ENCODE data around the gene COG3.

The COG3 gene

GRCh38 chr13:45554604-45555109 is 89.9 kb downstream of the COG3 start:
- DNase-seq = no peak

GRCh38 chr13:45564133-45564776 is 99.5 kb downstream of the COG3 start:
- peak; percentile 76 for DNase-seq

DNA sequence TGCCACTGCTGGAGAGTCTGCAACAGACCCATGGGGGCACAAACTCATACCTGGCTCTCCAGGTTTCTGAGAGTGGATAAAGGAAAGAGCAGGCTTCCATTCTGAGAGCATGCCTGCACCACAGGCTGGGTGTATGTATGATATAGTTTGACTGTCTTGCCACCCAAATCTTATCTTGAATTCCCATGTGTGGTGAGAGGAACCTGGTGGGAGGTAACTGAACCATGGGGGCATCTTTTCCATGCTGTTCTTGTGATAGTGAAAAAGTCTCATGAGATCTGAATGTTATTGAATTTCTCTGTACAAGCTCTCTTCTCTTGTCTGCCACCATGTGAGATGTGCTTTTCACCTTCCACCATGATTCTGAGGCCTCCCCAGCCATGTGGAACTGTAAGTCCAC is 100.6 kb downstream of the COG3 start:
- DNase-seq = no peak

DNA sequence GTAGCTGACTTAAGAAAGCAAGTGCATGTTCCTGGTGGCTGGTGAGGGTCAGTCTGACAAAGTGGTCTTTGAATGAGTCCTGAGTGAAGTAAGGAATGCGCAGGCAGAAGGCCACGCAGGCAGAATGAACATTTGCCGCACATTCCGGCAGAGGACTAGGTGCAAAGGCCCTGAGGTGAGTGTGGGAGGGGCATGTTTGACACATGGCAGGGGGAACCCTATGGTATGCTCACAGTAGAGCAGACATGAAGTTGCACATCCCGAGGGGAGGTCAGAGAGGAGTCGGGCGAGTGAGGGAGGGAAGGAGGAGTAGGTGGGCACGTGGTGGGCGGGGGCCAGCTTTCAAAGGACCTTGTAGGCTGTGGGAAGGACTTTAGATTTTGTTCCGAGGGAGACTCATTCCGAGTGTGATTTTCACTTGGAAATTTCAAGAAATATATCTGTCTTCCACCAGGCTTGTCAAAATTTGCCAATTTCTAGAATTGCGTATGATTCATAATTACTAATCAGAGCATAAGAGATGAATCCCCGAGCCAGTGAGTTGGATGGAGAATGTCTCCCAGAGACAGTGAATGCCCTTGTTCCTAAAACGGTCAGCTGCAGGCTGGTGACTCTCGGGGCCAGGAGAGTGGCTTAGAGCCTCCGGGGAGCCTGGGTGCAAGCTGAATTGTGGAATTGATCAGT is 110.5 kb downstream of the COG3 start:
- no peak for DNase-seq

DNA sequence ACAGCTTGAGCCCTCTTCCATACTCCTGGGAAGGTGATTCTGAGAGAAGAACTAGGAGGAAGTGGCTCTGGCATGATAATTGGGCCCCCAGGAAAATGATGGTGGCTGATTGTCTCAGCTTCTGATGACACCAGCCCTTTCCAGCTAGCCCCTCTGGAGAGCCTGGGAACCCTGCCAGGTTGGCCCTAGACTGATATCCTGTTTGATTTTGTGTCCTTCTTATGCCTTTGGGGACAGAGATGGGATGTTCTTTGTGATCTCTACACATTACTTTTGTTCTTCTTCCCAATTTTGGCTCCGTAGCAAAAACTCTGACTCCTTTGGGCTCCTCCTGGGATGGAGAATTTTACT is 111.1 kb downstream of the COG3 start:
- DNase-seq = no peak

DNA sequence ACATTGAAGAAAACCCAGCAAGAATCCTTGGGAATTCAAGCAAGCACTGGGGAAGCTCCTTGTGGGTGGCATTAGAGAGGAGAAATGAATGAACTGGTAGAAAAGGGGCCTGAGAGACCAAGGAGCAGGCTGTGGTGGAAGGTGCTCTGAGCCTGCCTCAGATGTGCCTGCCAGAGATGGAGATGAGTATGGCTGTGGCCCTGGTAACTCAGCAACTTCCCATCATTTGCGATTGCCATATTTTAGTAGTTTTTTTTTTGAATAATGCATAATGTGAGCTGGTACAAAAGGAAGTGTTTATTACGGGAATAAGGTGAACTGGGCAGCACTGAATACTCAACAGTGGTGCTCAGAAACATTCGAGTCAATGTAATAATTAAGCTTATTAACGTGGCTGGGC is 111.7 kb downstream of the COG3 start:
- DNase-seq = no peak

GRCh38 chr13:45582408-45583076 is 117.8 kb downstream of the COG3 start:
- no peak for DNase-seq

DNA sequence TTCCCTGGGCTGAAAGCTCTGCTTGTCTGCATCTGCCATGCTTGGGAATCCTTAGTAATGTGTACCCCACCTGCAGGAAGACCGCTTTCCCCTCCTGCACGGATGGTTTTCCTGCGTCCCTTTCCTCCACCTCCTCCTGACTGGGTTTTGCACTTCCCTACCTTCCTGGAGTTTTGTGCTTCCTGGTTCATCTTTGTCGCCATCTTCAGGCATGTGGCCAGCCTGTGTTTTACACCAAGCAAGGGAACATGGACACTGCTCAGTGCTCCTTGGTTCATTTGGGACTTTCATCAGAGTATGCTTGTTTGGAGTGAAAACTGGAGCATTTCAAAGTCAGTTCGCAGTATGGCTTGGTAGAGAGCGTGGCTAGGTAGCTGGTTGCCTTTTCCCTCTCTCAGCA is 120.1 kb downstream of the COG3 start:
- no peak for DNase-seq

Data from DMS79 treated with DMSO at 0.1 percent for 48 hours (cell line).